Liver (tissue), 3 donors: ENCODE results near the gene PDE4B.

Experiments used
- GABPA ChIP-seq, 2 donors: IDR thresholded peaks in 1 of 2; conservative IDR thresholded peaks in 1 of 2; 2 replicates each; pipeline ENCODE4 v1.6.1; 2016; ENCODE audit warnings: antibody characterized with exemption in 2 of 2, mild to moderate bottlenecking in 1 of 2, moderate library complexity in 1 of 2
- HNF4A ChIP-seq, 2 donors: conservative IDR thresholded peaks; 2 replicates each; pipeline ENCODE4 v1.6.1; 2016; ENCODE audit warnings: antibody characterized with exemption in 2 of 2, mild to moderate bottlenecking in 2 of 2
- JUND ChIP-seq, 2 donors: IDR thresholded peaks; 2 replicates each; pipeline ENCODE4 v1.6.1; 2016; ENCODE audit warnings: antibody characterized with exemption in 2 of 2
- RAD21 ChIP-seq, 2 donors: IDR thresholded peaks; 2 replicates each; pipeline ENCODE4 v1.6.1; 2016; ENCODE audit warnings: antibody characterized with exemption in 2 of 2, mild to moderate bottlenecking in 2 of 2
- SP1 ChIP-seq: IDR thresholded peaks from 2 replicates; pipeline ENCODE4 v1.6.1; 2018; ENCODE audit warnings: antibody characterized with exemption, mild to moderate bottlenecking
- YY1 ChIP-seq: IDR thresholded peaks from 2 replicates; pipeline ENCODE4 v1.6.1; 2016; ENCODE audit warnings: antibody characterized with exemption, mild to moderate bottlenecking
- TF ChIP-seq, protein P1 (sequence below): fragments of 150-350 bp; IDR thresholded peaks from 2 replicates; pipeline ENCODE4 v1.5.1; 2017; ENCODE audit warnings: improper control_type of control experiment, low read depth, low read length; ENCODE audit not compliant: missing input control
- TF ChIP-seq, protein P2 (sequence below): IDR thresholded peaks from 2 replicates; pipeline ENCODE4 v1.6.1; 2016; ENCODE audit warnings: antibody characterized with exemption
- donor health status: healthy.
- donor health status: healthy.

DNA sequence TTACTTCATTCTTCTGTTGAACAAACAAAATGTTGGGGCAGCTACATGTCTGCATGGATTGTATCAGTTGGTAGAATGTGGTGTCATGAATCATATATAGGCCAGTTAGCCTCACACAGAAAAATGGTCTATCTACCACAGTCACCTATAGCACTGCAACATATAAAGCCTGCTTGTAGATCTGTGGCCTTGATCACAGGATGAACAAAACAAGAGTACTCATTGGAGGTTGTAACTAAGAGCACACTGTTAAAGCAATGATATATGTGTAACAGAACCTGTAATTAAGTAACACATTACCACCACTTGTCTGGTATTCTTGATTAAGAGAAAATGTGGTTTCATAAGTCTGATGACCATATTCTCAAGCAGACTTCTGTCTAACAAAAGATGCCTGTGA, 573.9 kb downstream of the PDE4B start:
- TF ChIP-seq, protein P1, sequence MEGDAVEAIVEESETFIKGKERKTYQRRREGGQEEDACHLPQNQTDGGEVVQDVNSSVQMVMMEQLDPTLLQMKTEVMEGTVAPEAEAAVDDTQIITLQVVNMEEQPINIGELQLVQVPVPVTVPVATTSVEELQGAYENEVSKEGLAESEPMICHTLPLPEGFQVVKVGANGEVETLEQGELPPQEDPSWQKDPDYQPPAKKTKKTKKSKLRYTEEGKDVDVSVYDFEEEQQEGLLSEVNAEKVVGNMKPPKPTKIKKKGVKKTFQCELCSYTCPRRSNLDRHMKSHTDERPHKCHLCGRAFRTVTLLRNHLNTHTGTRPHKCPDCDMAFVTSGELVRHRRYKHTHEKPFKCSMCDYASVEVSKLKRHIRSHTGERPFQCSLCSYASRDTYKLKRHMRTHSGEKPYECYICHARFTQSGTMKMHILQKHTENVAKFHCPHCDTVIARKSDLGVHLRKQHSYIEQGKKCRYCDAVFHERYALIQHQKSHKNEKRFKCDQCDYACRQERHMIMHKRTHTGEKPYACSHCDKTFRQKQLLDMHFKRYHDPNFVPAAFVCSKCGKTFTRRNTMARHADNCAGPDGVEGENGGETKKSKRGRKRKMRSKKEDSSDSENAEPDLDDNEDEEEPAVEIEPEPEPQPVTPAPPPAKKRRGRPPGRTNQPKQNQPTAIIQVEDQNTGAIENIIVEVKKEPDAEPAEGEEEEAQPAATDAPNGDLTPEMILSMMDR = no peak
- TF ChIP-seq GABPA (IDR thresholded peaks at IDR 0.05 in 1 of 2, conservative IDR thresholded peaks at IDR 0.05 in 1 of 2) = no peak
- TF ChIP-seq HNF4A (conservative IDR thresholded peaks at IDR 0.05) = no peak
- TF ChIP-seq RAD21 (IDR thresholded peaks at IDR 0.05) = no peak
- TF ChIP-seq, protein P2, sequence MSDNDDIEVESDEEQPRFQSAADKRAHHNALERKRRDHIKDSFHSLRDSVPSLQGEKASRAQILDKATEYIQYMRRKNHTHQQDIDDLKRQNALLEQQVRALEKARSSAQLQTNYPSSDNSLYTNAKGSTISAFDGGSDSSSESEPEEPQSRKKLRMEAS = no peak
- TF ChIP-seq SP1 = no peak
- no peak for TF ChIP-seq YY1
- no peak for TF ChIP-seq JUND (IDR thresholded peaks at IDR 0.05)
